Measurements from ENCODE around the gene ENG.

ENG gene

DNA sequence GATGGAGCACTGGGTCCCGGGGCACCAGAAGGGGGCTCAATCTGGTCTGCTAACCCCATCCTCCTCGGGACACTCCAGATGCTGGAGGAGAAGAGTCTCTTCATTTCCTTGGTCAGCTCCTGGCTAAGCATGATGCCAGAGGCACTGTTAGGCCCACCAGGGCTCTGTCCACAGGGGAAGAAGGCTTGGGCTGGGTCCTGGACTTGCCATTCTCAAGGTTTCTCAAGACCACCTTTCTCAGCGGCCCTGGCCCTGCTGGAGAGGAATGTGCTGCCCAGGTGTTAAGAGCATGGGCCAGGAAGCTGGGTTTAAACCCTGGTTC is 83.9 kb downstream of the ENG start (continued):
- no peak for TF ChIP-seq ZBTB6 (tag by site-specific recombination; IDR thresholded peaks at IDR 0.05)
- TF ChIP-seq SETDB1 (IDR thresholded peaks at IDR 0.05; ENCODE audit: insufficient read length, low read length), result no peak

GRCh38 chr9:127769929-127770582 is 84.4 kb downstream of the ENG start:
- no peak overlapping the region for H3K4me3 ChIP-seq (ENCODE audit: low read depth, low read length)
- POLR2A ChIA-PET, result interaction anchor here (1.1 to 1.9 kb wide), 3 partner anchors 23 to 147 kb away, joined by 4 to 7 read pairs (median 4); partner anchors contain the start of gene ST6GALNAC4
- no peaks in the 10 kb centered on the region for H3K36me3 ChIP-seq (ENCODE audit: control insufficient read depth in 2 of 2, insufficient read depth in 1 of 2, low read length in 2 of 2)
- no peaks in the 10 kb centered on the region for H3K4me1 ChIP-seq (ENCODE audit: control insufficient read depth, insufficient read depth, low read length)
- no peak overlapping the region for H3K27ac ChIP-seq (ENCODE audit: extremely low read depth, low read depth, low read length)
- H3K9me3 ChIP-seq (ENCODE audit: control insufficient read depth, insufficient read depth, low read depth, low read length), result no peaks in the 10 kb centered on the region
- CTCF ChIA-PET, result interaction anchor here (0.6 to 3.1 kb wide), 4 partner anchors 15 to 266 kb away, joined by 3 to 14 read pairs (median 4); partner anchors contain the start of gene CDK9
- TF ChIP-seq ZNF837 (tag by site-specific recombination; IDR thresholded peaks at IDR 0.05), result no peak
- no peak for TF ChIP-seq ZNF621 (tag by site-specific recombination; IDR thresholded peaks at IDR 0.05)
- TF ChIP-seq ZNF274 (IDR thresholded peaks at IDR 0.05; ENCODE audit: low read length), result no peak
- no peak for TF ChIP-seq ZNF274 (tag by site-specific recombination; IDR thresholded peaks at IDR 0.05; ENCODE audit: borderline replicate concordance)
- TF ChIP-seq ZNF114 (tag by site-specific recombination; IDR thresholded peaks at IDR 0.05), result no peak
- TF ChIP-seq, protein P1, sequence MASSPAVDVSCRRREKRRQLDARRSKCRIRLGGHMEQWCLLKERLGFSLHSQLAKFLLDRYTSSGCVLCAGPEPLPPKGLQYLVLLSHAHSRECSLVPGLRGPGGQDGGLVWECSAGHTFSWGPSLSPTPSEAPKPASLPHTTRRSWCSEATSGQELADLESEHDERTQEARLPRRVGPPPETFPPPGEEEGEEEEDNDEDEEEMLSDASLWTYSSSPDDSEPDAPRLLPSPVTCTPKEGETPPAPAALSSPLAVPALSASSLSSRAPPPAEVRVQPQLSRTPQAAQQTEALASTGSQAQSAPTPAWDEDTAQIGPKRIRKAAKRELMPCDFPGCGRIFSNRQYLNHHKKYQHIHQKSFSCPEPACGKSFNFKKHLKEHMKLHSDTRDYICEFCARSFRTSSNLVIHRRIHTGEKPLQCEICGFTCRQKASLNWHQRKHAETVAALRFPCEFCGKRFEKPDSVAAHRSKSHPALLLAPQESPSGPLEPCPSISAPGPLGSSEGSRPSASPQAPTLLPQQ (tag by site-specific recombination; IDR thresholded peaks at IDR 0.05), result no peak
- TF ChIP-seq ZFHX2 (tag by site-specific recombination; conservative IDR thresholded peaks at IDR 0.05), result no peak
- no peak for TF ChIP-seq ZFP41 (tag by site-specific recombination; IDR thresholded peaks at IDR 0.05; ENCODE audit: borderline replicate concordance)
- no peak for TF ChIP-seq HOXC10 (CRISPR knock-in tag; IDR thresholded peaks at IDR 0.05)
- TF ChIP-seq ZNF341 (tag by site-specific recombination; IDR thresholded peaks at IDR 0.05; ENCODE audit: low read depth), result peak; percentile 43; the same call in 1 of the 2 replicates
- no peak for TF ChIP-seq ZBTB7A (tag by site-specific recombination; IDR thresholded peaks at IDR 0.05; ENCODE audit: low read depth)
- TF ChIP-seq ZNF132 (tag by site-specific recombination; IDR thresholded peaks at IDR 0.05; ENCODE audit: borderline replicate concordance), result no peak
- TF ChIP-seq, protein P2, sequence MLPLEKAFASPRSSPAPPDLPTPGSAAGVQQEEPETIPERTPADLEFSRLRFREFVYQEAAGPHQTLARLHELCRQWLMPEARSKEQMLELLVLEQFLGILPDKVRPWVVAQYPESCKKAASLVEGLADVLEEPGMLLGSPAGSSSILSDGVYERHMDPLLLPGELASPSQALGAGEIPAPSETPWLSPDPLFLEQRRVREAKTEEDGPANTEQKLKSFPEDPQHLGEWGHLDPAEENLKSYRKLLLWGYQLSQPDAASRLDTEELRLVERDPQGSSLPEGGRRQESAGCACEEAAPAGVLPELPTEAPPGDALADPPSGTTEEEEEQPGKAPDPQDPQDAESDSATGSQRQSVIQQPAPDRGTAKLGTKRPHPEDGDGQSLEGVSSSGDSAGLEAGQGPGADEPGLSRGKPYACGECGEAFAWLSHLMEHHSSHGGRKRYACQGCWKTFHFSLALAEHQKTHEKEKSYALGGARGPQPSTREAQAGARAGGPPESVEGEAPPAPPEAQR (tag by site-specific recombination; IDR thresholded peaks at IDR 0.05), result no peak
- 0 out of 2 replicates have a peak, but pooled peaks have one; percentile 11 for TF ChIP-seq GLIS1 (tag by site-specific recombination; IDR thresholded peaks at IDR 0.05)
- no peak for TF ChIP-seq ZNF416 (tag by site-specific recombination; IDR thresholded peaks at IDR 0.05)
- no peak for TF ChIP-seq ZNF768 (tag by site-specific recombination; IDR thresholded peaks at IDR 0.05)
- TF ChIP-seq ZNF280D (tag by site-specific recombination; IDR thresholded peaks at IDR 0.05), result no peak

All from HEK293 (cell line).